Mucosa of stomach (tissue), 1 donor: ENCODE results near the gene ROBO1.
A peak's percentile ranks its signal among the peaks of the same experiment; 100 is the strongest.

Source experiments
- H3K27me3 ChIP-seq: one replicate; pipeline ENCODE4 v1.7.0; 2013; ENCODE audit warnings: mild to moderate bottlenecking, low read length; ENCODE audit not compliant: control insufficient read depth, insufficient read depth
- H3K36me3 ChIP-seq: one replicate; pipeline ENCODE4 v1.7.0; 2013; ENCODE audit warnings: low read length; ENCODE audit not compliant: control insufficient read depth, insufficient read depth
- H3K4me1 ChIP-seq: one replicate; pipeline ENCODE4 v1.7.0; 2013; ENCODE audit warnings: mild to moderate bottlenecking, low read length; ENCODE audit not compliant: control insufficient read depth, insufficient read depth
- H3K4me3 ChIP-seq: one replicate; pipeline ENCODE4 v1.7.0; 2013; ENCODE audit warnings: low read length
- H3K9ac ChIP-seq: one replicate; pipeline ENCODE4 v1.7.0; 2013; ENCODE audit warnings: mild to moderate bottlenecking, low read length, moderate library complexity
- H3K9me3 ChIP-seq: one replicate; pipeline ENCODE4 v1.7.0; 2013; ENCODE audit warnings: mild to moderate bottlenecking, low read length, moderate library complexity; ENCODE audit not compliant: control insufficient read depth
- donor health status: Pancreatic carcinoma.

The ROBO1 gene

DNA sequence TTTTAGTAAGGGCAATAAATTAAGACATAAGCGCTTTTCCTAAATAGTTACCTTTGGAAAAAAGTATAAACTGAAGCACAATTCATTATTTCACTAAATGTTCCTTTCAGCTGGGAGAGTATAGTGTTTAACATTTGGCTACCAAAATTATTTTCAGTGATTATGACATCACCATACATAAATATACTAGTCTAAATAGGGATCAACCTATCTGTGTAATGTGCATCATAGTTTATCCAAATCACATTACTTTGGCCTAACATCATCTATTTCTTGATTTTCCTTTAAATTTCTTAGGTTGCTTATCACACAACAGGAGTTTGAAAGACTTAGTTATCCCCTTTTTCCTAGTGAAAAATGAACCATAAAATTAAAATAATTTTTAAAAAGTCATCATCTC is 738.9 kb downstream of the ROBO1 start:
- Histone ChIP-seq H3K9ac (no peak overlapping the region), H3K4me1 (no peaks in the 10 kb centered on the region), H3K4me3 (no peak overlapping the region), H3K9me3 (no peaks in the 10 kb centered on the region), H3K36me3 (no peaks in the 10 kb centered on the region), H3K27me3 (no peaks in the 10 kb centered on the region)

DNA sequence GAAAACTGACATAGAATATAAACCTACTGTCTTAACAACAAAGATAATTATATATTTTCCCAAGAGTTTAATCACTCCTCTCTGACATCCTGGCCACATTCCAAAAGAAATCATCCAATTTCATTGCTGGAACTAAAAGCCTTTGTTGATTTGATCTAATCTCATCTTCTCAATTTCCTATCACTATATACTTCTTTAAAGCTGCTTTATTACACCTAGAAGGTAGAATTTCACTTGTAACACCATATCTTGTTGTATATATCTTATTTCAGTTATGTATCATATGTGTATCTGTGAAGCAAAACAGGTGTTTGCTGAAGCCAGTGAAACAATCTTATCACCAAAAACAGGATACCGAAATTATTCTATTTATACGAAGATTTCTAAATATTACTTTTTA is 740.2 kb downstream of the ROBO1 start:
- Histone ChIP-seq H3K9me3 (no peaks in the 10 kb centered on the region), H3K9ac (no peak overlapping the region), H3K4me3 (no peak overlapping the region), H3K27me3 (no peaks in the 10 kb centered on the region), H3K4me1 (no peaks in the 10 kb centered on the region), H3K36me3 (no peaks in the 10 kb centered on the region)

DNA sequence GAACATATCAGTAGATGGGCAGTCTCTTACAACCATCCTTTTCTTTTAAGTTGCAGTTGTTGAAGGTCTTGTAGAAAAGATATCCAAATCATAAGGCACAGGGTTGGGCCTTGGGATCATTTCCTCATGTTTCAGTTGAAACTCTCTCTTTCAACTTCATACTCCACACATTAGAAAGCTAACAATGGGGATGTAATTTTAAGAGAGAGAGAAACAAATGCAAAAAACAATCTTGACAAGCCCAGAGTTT is 747.9 kb downstream of the ROBO1 start:
- no peak overlapping the region for H3K9ac ChIP-seq
- peaks cover 30% of the 10 kb centered on the region for H3K27me3 ChIP-seq
- no peaks in the 10 kb centered on the region for H3K9me3 ChIP-seq
- H3K4me1 ChIP-seq, result peaks cover 17% of the 10 kb centered on the region
- H3K36me3 ChIP-seq, result no peaks in the 10 kb centered on the region
- H3K4me3 ChIP-seq, result no peak overlapping the region

DNA sequence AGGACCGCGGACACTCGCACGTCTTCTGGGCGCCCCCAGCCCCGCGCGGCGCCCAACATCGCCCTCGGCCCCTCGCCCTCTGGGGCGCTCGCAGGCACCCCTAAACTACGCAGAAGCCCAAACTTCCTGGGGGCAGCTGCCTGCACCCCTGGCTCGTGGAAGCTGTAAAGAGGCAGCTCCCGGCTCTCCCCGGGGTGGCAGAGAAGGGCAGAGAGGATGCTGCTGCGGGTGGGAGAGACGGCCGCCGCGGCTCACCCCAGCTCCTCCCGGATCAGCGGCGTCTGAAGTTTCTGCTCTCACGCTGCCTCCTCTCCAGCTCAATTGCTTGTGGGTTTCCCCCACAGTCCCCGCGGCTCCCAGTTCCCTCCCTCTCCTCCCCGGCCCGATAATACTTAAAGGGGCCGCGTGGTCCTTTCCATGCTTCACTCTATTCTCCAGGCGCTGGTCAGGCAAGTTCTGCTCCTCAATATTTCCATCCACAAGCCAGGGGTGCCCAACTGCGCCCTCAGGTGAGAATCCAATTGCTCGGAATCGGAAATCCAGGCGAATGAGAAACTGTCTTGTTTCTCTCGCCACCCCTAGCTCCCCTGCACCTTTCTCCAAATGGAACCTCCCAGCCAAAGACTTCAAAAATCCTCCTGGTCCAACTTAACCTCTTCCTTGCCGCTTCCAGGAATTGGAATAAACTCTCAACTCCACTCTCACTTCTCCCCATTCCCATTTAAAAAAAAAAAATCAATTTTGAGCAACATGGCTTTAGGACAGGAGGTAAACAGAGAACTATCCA is 748.5 kb downstream of the ROBO1 start:
- Histone ChIP-seq H3K9me3 (no peaks in the 10 kb centered on the region), H3K27me3 (peaks cover 30% of the 10 kb centered on the region), H3K4me1 (peaks cover 17% of the 10 kb centered on the region), H3K36me3 (no peaks in the 10 kb centered on the region), H3K9ac (peak overlapping the region; percentile 68), H3K4me3 (peak overlapping the region; percentile 46)

DNA sequence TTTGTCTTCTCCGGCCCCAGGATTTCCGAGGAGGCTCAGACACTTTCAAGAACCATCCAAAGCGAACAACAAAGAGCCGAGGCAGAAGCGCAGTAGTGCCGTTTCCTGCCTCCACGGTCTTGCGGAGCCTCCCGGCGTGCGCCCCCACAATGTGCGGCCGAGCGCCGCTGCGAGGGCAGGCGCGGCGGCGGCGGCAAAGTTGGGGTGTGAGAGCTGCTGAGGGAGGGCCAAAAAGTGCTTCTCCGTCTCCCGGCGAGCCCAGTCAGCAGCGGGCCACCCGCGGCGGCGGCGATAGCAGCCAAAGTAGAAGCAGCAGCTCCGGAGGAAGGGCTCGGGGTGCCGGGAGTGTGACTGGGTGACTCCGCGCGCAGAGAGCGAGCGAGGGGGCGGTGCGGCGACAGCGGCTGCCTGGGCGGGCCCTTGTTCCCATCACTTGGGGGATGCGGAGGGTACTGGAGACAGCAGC is 749.1 kb downstream of the ROBO1 start:
- H3K27me3 ChIP-seq, result peaks cover 30% of the 10 kb centered on the region
- peak overlapping the region; percentile 42 for H3K9ac ChIP-seq
- peak overlapping the region; percentile 46 for H3K4me3 ChIP-seq
- H3K9me3 ChIP-seq, result no peaks in the 10 kb centered on the region
- H3K36me3 ChIP-seq, result no peaks in the 10 kb centered on the region
- peaks cover 17% of the 10 kb centered on the region for H3K4me1 ChIP-seq

DNA sequence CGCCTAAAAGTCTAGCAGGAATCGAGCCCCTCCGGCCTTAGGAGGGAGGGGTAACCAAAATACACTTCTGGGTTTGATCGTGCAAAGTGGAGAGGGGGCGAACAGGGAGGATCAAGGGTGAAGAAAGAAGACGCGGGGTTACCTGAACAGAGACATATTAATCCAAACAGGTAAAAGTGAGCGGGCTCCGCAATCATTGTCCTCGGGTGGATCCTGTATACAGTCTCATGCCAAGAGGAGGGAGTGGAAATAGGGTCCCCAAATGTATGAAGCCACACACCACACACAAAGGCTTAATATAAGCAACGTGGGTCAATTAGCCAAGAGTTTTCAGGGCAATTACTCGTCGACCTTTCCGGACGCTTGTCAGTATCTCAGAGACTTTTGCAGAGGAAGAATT is 749.5 kb downstream of the ROBO1 start:
- H3K9ac ChIP-seq, result peak overlapping the region; percentile 42

DNA sequence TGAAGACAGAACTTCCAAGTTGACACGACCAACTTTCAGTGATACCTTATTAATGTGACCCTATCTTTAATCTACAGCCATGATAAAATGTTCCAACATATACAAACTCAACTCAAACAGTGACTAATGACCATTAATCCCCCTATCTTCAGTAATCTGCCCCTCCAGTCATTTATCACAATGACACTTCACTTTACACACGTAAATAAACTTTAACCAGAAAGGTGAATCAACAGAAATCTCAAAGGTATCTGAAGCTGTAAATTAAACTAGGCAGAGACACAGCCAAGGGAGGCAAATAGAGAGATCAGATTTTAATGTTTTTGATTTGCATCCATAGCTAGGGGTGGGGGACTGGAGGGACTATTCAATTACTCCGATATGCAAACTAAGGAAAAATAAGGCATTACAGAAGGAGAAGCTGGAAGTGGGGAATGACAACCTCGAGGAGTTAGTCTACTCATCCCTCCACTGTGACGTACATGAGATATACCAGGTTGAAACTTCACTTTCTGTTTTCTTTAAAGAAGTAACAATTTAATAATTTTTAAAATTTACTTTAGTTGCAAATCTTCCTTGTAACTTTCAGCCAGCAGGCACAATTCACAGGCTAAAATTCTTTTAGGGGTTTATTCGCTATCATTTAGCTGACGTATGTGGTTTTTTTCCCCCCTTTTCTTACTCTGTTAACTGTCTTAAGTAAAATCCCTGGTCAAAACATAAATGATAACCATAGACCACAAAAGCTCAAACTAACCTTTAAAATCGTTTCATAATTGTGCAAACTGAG is 751.0 kb downstream of the ROBO1 start:
- Histone ChIP-seq H3K27me3 (peaks cover 30% of the 10 kb centered on the region), H3K9ac (no peak overlapping the region), H3K4me3 (no peak overlapping the region), H3K9me3 (no peaks in the 10 kb centered on the region), H3K4me1 (peaks cover 17% of the 10 kb centered on the region), H3K36me3 (no peaks in the 10 kb centered on the region)

More for the DNA sequence above, 749.5 kb downstream of the ROBO1 start:
- no peaks in the 10 kb centered on the region for H3K36me3 ChIP-seq
- peak overlapping the region; percentile 15 for H3K4me3 ChIP-seq
- H3K9me3 ChIP-seq, result no peaks in the 10 kb centered on the region
- H3K27me3 ChIP-seq, result peaks cover 30% of the 10 kb centered on the region
- peaks cover 17% of the 10 kb centered on the region for H3K4me1 ChIP-seq

DNA sequence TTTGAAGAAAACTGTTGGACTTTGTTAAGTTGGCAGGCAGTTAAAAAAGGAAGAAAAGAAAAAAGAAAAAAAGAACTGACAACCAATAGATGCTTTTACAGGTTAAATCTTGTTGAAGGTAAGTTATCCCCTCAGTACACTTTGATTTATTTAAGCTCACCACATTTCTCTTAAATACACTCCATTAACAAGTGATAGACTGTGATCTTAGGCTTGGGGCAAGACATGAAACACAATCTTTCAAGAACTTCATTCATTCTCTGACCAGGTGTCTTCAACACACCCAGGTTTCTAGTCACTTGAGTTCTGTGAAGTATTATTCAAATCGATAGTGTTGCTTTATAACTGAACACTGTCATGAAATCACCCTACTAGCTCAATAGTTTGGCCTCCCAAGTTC is 751.9 kb downstream of the ROBO1 start:
- Histone ChIP-seq H3K36me3 (no peaks in the 10 kb centered on the region), H3K9me3 (no peaks in the 10 kb centered on the region), H3K9ac (no peak overlapping the region), H3K27me3 (peaks cover 30% of the 10 kb centered on the region), H3K4me1 (peaks cover 17% of the 10 kb centered on the region), H3K4me3 (no peak overlapping the region)

DNA sequence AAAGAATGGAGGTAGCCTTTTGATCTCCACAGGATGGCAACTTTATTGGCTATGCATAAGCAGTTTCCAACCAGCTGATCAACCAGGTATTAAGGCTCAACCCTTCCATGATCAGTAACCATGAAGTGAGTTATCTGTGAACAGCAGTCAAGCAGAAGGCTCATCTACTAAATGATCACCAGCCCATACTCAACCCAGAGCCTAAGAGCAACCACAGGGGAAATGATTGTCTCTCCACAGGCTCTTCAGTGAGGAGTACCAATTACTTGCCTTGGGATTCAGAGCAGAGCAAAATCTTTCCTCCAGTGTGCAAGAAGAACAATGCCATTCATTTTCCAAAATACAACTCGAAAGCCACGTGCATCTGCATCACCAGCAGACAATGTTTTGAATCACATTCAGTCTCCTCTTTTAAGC is 754.8 kb downstream of the ROBO1 start:
- H3K4me3 ChIP-seq, result no peak overlapping the region
- H3K4me1 ChIP-seq, result peaks cover 9% of the 10 kb centered on the region
- H3K27me3 ChIP-seq, result peaks cover 22% of the 10 kb centered on the region
- no peak overlapping the region for H3K9ac ChIP-seq
- H3K9me3 ChIP-seq, result no peaks in the 10 kb centered on the region
- no peaks in the 10 kb centered on the region for H3K36me3 ChIP-seq

DNA sequence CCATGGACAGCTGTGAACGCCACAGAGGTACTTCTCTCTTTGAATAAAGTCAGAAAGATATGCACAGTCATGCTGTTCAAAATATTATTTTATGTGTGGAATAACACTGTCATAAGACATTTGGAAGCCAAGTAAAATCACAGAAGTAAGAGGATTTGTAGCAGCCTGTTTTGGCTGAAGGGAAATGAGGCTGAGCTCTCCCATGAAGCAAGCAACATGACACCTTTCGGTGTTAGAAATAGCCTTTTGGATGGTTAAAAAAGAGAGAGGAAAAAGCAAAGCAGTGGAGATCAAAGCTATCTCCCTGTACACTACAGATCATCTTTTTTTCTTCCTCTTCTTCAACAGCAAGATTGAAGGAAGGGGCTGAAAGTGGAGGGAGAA is 755.3 kb downstream of the ROBO1 start:
- H3K4me3 ChIP-seq, result no peak overlapping the region

DNA sequence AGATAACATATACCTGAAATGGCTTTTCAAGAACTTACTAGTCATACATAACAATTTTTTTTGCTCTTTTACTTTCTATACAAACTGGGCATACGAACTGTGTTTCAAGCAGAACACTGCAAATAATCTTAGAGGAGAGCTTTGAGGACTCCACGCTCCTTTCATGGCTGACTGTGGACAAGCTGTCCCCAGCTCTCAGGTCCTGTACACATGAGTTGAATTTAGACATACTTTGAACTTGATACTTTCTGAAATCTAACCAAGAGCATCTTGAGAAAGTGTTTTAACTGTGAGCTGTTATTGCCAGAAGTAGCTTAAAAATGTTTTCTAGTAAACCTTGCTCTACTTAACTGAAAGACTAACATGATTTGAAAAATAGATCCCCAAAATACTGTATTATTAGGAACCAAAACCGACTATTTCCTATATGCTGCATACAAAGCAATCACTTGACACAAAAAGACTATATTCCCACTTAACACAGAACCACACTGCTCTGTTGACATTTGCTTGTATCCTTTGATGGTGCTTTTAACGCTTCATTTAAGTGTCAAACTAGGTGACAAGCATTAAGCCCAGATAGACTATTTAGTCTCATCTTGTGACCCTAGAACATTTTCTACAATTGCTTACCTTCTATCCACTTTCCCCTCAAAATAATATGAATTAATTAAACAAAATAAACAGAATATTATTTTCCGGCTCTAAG is 755.8 kb downstream of the ROBO1 start:
- Histone ChIP-seq H3K4me1 (peaks cover 5% of the 10 kb centered on the region), H3K9ac (no peak overlapping the region), H3K36me3 (no peaks in the 10 kb centered on the region), H3K4me3 (no peak overlapping the region), H3K27me3 (peaks cover 13% of the 10 kb centered on the region), H3K9me3 (no peaks in the 10 kb centered on the region)

More for the DNA sequence above, 755.3 kb downstream of the ROBO1 start:
- H3K4me1 ChIP-seq, result peaks cover 5% of the 10 kb centered on the region
- peaks cover 18% of the 10 kb centered on the region for H3K27me3 ChIP-seq
- H3K9ac ChIP-seq, result no peak overlapping the region
- no peaks in the 10 kb centered on the region for H3K36me3 ChIP-seq
- no peaks in the 10 kb centered on the region for H3K9me3 ChIP-seq

DNA sequence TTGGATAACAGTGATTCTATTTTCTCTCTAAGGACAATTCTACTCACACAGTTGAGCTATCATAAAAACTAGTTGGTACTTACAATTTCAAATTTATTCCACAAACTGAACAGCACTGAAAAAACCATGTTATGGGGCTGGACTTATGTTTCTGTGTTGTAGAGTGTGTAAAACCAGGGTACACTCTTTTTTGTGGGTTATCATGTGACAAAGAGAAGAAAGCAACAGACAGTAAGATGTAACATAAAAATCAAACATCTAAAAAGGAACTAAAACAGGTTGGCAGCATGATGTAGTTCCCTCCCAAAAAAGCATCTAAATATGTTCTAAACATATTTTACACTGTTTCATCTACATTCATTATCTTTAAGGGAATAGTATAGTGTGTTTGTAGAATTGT is 757.9 kb downstream of the ROBO1 start:
- Histone ChIP-seq H3K27me3 (no peaks in the 10 kb centered on the region), H3K36me3 (no peaks in the 10 kb centered on the region), H3K4me1 (no peaks in the 10 kb centered on the region), H3K4me3 (no peak overlapping the region), H3K9me3 (no peaks in the 10 kb centered on the region), H3K9ac (no peak overlapping the region)
